ENCODE data around the gene CACNB4.

Gene CACNB4

GRCh38 chr2:151860613-151861146 lies 238.2 kb downstream of the CACNB4 start:
- TF ChIP-seq FOXP2 (optimal IDR thresholded peaks at IDR 0.05; ENCODE audit: borderline replicate concordance, extremely low read depth, extremely low read length, insufficient read depth) (no peak), SIN3A (IDR thresholded peaks at IDR 0.05; ENCODE audit: borderline replicate concordance, insufficient read depth, low read length) (no peak), TAF1 (IDR thresholded peaks at IDR 0.05; ENCODE audit: borderline replicate concordance, insufficient read depth, low read length) (no peak), POLR2AphosphoS5 (IDR thresholded peaks at IDR 0.05; ENCODE audit: low read depth, low read length) (no peak), REST (IDR thresholded peaks at IDR 0.05; ENCODE audit: insufficient read depth in 1 of 2, low read depth in 2 of 2, low read length in 2 of 2) (no peak)

GRCh38 chr2:151860210-151860609 lies 238.6 kb downstream of the CACNB4 start:
- TF ChIP-seq REST (IDR thresholded peaks at IDR 0.05; ENCODE audit: insufficient read depth in 1 of 2, low read depth in 2 of 2, low read length in 2 of 2) (no peak), TAF1 (IDR thresholded peaks at IDR 0.05; ENCODE audit: borderline replicate concordance, insufficient read depth, low read length) (no peak), POLR2AphosphoS5 (IDR thresholded peaks at IDR 0.05; ENCODE audit: low read depth, low read length) (no peak), SIN3A (IDR thresholded peaks at IDR 0.05; ENCODE audit: borderline replicate concordance, insufficient read depth, low read length) (no peak), FOXP2 (optimal IDR thresholded peaks at IDR 0.05; ENCODE audit: borderline replicate concordance, extremely low read depth, extremely low read length, insufficient read depth) (no peak)

GRCh38 chr2:151857650-151858049 lies 241.2 kb downstream of the CACNB4 start:
- TF ChIP-seq SIN3A (IDR thresholded peaks at IDR 0.05; ENCODE audit: borderline replicate concordance, insufficient read depth, low read length), result no peak
- no peak for TF ChIP-seq POLR2AphosphoS5 (IDR thresholded peaks at IDR 0.05; ENCODE audit: low read depth, low read length)
- TF ChIP-seq FOXP2 (optimal IDR thresholded peaks at IDR 0.05; ENCODE audit: borderline replicate concordance, extremely low read depth, extremely low read length, insufficient read depth), result no peak
- TF ChIP-seq TAF1 (IDR thresholded peaks at IDR 0.05; ENCODE audit: borderline replicate concordance, insufficient read depth, low read length), result no peak
- TF ChIP-seq REST (IDR thresholded peaks at IDR 0.05; ENCODE audit: insufficient read depth in 1 of 2, low read depth in 2 of 2, low read length in 2 of 2), result no peak

DNA sequence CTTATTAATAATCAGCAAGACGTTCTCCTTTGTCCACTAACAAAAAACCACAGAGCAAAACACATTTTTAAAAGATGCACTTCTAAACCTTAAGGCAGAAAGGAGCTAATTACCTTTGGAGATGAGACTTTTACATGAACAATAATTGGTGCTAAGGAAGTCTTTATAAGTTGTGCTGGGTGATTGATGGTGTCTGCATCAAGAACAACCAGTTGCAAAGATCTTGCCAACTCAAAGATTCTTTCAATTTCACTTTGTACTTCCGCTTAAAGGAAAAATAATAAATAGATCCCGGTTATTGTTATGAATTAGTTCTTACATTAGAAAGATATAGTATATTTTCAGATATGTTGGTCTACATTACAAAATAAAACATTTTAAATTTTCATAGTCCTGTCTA lies 243.7 kb downstream of the CACNB4 start:
- TF ChIP-seq FOXP2 (optimal IDR thresholded peaks at IDR 0.05; ENCODE audit: borderline replicate concordance, extremely low read depth, extremely low read length, insufficient read depth), result no peak
- TF ChIP-seq SIN3A (IDR thresholded peaks at IDR 0.05; ENCODE audit: borderline replicate concordance, insufficient read depth, low read length), result no peak
- TF ChIP-seq POLR2AphosphoS5 (IDR thresholded peaks at IDR 0.05; ENCODE audit: low read depth, low read length), result no peak
- no peak for TF ChIP-seq TAF1 (IDR thresholded peaks at IDR 0.05; ENCODE audit: borderline replicate concordance, insufficient read depth, low read length)
- TF ChIP-seq REST (IDR thresholded peaks at IDR 0.05; ENCODE audit: insufficient read depth in 1 of 2, low read depth in 2 of 2, low read length in 2 of 2), result no peak

All from PFSK-1 (cell line).